Endothelial cell (in vitro differentiated cells): ENCODE measurements around the gene FAM187B. TPM values are rescaled to one million over a fixed set of nuclear protein-coding genes. Genes with fewer than 3 reads are reported as not detected.

Experiments used
- DNase-seq: peaks from one replicate; pipeline ENCODE4 v3.0.0; 2021; ENCODE audit warnings: low spot score
- H3K27ac Mint-ChIP-seq: one replicate; pipeline ENCODE4 v1.8.0; 2021; ENCODE audit warnings: mixed read lengths, inconsistent platforms; ENCODE audit not compliant: unreplicated experiment
- H3K27me3 Mint-ChIP-seq: one replicate; pipeline ENCODE4 v1.8.0; 2021; ENCODE audit warnings: mild to moderate bottlenecking, moderate library complexity, mixed read lengths, inconsistent platforms; ENCODE audit not compliant: unreplicated experiment
- H3K36me3 Mint-ChIP-seq: one replicate; pipeline ENCODE4 v1.8.0; 2021; ENCODE audit warnings: mild to moderate bottlenecking, low read depth, mixed read lengths, inconsistent platforms; ENCODE audit not compliant: unreplicated experiment
- H3K4me1 Mint-ChIP-seq: one replicate; pipeline ENCODE4 v1.8.0; 2021; ENCODE audit warnings: mild to moderate bottlenecking, mixed read lengths, inconsistent platforms; ENCODE audit not compliant: unreplicated experiment
- H3K4me3 Mint-ChIP-seq: one replicate; pipeline ENCODE4 v1.8.0; 2021; ENCODE audit warnings: mild to moderate bottlenecking, mixed read lengths, inconsistent platforms; ENCODE audit not compliant: unreplicated experiment
- H3K9me3 Mint-ChIP-seq: one replicate; pipeline ENCODE4 v1.8.0; 2021; ENCODE audit warnings: mixed read lengths, inconsistent platforms; ENCODE audit not compliant: unreplicated experiment
- CTCF ChIP-seq: fragments of 200-600 bp; sonication (generic); IDR thresholded peaks from one replicate; pipeline ENCODE4 v1.5.0; 2021; ENCODE audit warnings: antibody characterized with exemption; ENCODE audit not compliant: unreplicated experiment
- long read RNA-seq: library from polyadenylated mRNA; unstranded; transcript quantifications from one replicate; pipeline ENCODE4 v2.0.0, GENCODE V29; 2020; ENCODE audit not compliant: unreplicated experiment
- total RNA-seq: library from RNA; stranded (reverse); fragmentation: NEBNext Ultra II Directional; extraction: Animal tissue kit (Norgen Biotek cat#: 25700); gene quantifications from one replicate; pipeline ENCODE4 v1.2.1, GENCODE V29; 2021; ENCODE audit not compliant: unreplicated experiment

The FAM187B gene
- total RNA-seq = not detected
- long read RNA-seq = 0 reads

- peaks cover 5% of the 10 kb centered on the region for H3K27me3 Mint-ChIP-seq
- H3K4me1 Mint-ChIP-seq = no peaks in the 10 kb centered on the region
- H3K27ac Mint-ChIP-seq = no peak within 1 kb of the TSS
- H3K9me3 Mint-ChIP-seq = no peaks in the 10 kb centered on the region
- no peak within 1 kb of the TSS for H3K4me3 Mint-ChIP-seq
- TF ChIP-seq CTCF = no peak
- H3K36me3 Mint-ChIP-seq = no peaks in the 10 kb centered on the region
- no peak for DNase-seq
These were observed at the start of gene FAM187B for GRCh38 chr19:35228177-35228930. FAM187B (minus strand) TSS chr19:35228739; CDS start chr19:35228680, 59 bp downstream.

- H3K36me3 Mint-ChIP-seq = peaks cover 36% of the 10 kb centered on the region
- no peak overlapping the region for H3K27ac Mint-ChIP-seq
- no peak for TF ChIP-seq CTCF
- DNase-seq = no peak
- peaks cover 11% of the 10 kb centered on the region for H3K27me3 Mint-ChIP-seq
- H3K4me3 Mint-ChIP-seq = peak overlapping the region; percentile 65
- no peaks in the 10 kb centered on the region for H3K9me3 Mint-ChIP-seq
- H3K4me1 Mint-ChIP-seq = peaks cover 9% of the 10 kb centered on the region
These were observed 48.3 kb upstream of the FAM187B start for GRCh38 chr19:35276706-35277281.

GRCh38 chr19:35274323-35274722 is 45.8 kb upstream of the FAM187B start:
- peak overlapping the region; percentile 53 for H3K4me3 Mint-ChIP-seq
- peaks cover 13% of the 10 kb centered on the region for H3K27me3 Mint-ChIP-seq
- DNase-seq = no peak
- peaks cover 48% of the 10 kb centered on the region for H3K36me3 Mint-ChIP-seq
- H3K9me3 Mint-ChIP-seq = no peaks in the 10 kb centered on the region
- H3K4me1 Mint-ChIP-seq = peaks cover 9% of the 10 kb centered on the region
- H3K27ac Mint-ChIP-seq = no peak overlapping the region
- TF ChIP-seq CTCF = no peak

- peaks cover 9% of the 10 kb centered on the region for H3K4me1 Mint-ChIP-seq
- peaks cover 48% of the 10 kb centered on the region for H3K36me3 Mint-ChIP-seq
- no peak for TF ChIP-seq CTCF
These were observed 45.2 kb upstream of the FAM187B start for GRCh38 chr19:35273686-35274259.

More at GRCh38 chr19:35273686-35274259, 45.2 kb upstream of the FAM187B start:
- no peak for DNase-seq
- Mint-ChIP-seq H3K27me3 (peaks cover 13% of the 10 kb centered on the region), H3K9me3 (no peaks in the 10 kb centered on the region), H3K4me3 (peak overlapping the region; percentile 53), H3K27ac (no peak overlapping the region)
